ENCODE measurements around the gene EIF4E1B.

DNA sequence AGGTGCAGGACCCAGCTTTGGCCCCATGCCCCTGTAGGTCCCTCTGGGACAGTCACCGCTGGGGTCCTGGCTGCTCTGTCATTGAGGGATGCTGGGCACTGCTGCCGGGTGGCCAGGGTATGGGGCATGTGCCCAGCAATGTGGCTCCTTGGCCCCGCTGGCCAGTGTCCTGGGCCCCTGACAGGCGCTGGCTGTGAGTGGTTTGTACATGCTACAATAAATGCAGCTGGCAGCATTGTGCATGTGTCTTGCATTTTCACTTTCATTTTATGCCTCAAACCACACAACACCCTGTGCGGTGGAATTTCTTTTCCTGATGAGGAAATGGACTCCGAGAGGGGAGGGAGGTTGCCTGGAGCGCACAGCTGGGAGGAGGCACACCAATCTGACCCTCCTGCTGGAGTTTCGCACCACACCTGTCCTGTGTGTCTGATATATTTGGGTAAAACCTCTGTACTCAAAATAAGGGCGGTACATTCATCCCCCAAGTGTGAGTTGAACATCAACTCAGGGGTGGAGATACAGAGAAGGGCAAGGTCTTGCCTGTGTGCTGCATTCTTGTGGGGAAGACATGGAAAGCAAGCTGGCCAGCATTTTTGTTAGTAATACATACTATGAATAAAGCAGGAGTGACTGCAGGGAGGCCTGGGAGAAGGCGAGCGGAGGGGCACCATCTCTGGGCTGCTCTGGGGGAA, 28.5 kb downstream of the EIF4E1B start:
- TF ChIP-seq, protein P1, sequence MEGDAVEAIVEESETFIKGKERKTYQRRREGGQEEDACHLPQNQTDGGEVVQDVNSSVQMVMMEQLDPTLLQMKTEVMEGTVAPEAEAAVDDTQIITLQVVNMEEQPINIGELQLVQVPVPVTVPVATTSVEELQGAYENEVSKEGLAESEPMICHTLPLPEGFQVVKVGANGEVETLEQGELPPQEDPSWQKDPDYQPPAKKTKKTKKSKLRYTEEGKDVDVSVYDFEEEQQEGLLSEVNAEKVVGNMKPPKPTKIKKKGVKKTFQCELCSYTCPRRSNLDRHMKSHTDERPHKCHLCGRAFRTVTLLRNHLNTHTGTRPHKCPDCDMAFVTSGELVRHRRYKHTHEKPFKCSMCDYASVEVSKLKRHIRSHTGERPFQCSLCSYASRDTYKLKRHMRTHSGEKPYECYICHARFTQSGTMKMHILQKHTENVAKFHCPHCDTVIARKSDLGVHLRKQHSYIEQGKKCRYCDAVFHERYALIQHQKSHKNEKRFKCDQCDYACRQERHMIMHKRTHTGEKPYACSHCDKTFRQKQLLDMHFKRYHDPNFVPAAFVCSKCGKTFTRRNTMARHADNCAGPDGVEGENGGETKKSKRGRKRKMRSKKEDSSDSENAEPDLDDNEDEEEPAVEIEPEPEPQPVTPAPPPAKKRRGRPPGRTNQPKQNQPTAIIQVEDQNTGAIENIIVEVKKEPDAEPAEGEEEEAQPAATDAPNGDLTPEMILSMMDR (IDR thresholded peaks at IDR 0.05): no peak
- no peak for TF ChIP-seq POLR2A (IDR thresholded peaks at IDR 0.05)
- TF ChIP-seq POLR2AphosphoS5 (IDR thresholded peaks at IDR 0.05): no peak
